ENCODE data around the gene CNTNAP2. TPM values are rescaled to one million over a fixed set of nuclear protein-coding genes. Genes with fewer than 3 reads are reported as not detected.

The CNTNAP2 gene
- total RNA-seq, 4 donors from 2014 or later, result 0.42 to 0.71 TPM; not detected in 2

DNA sequence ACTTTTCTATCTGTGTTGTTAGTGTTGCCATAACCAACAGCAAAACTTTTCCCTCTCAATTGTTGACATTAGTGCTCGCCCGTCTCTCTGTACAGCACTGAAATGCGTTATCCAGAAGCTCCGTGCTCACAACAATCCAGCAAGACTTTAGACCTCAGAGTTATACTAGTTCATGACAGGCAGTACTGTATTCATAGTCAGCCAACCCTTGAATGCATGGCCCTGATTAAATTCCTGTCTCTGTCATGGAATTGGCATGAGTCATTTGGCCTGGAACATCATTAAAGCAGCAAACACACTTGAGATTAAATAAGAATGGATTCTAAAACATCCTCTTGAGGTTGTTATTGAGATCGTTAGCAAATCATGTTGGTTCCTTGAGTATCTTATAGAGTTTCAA, 2068.4 kb downstream of the CNTNAP2 start:
- H3K4me3 ChIP-seq (ENCODE audit: low read depth, poor library complexity, severe bottlenecking), result no peak overlapping the region
- DNase-seq (ENCODE audit: low spot score in 2 of 2), result no peak
- intact Hi-C loops (cut with DNase I; ENCODE audit: low total_unique reads), result no loop called here
- TF ChIP-seq POLR2A (IDR thresholded peaks at IDR 0.05), result no peak
- TF ChIP-seq, protein P1, sequence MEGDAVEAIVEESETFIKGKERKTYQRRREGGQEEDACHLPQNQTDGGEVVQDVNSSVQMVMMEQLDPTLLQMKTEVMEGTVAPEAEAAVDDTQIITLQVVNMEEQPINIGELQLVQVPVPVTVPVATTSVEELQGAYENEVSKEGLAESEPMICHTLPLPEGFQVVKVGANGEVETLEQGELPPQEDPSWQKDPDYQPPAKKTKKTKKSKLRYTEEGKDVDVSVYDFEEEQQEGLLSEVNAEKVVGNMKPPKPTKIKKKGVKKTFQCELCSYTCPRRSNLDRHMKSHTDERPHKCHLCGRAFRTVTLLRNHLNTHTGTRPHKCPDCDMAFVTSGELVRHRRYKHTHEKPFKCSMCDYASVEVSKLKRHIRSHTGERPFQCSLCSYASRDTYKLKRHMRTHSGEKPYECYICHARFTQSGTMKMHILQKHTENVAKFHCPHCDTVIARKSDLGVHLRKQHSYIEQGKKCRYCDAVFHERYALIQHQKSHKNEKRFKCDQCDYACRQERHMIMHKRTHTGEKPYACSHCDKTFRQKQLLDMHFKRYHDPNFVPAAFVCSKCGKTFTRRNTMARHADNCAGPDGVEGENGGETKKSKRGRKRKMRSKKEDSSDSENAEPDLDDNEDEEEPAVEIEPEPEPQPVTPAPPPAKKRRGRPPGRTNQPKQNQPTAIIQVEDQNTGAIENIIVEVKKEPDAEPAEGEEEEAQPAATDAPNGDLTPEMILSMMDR (IDR thresholded peaks at IDR 0.05), result no peak
- 55 to 58% methylated on average over 5 of the region's 5 CpGs for WGBS, 2 donors

DNA sequence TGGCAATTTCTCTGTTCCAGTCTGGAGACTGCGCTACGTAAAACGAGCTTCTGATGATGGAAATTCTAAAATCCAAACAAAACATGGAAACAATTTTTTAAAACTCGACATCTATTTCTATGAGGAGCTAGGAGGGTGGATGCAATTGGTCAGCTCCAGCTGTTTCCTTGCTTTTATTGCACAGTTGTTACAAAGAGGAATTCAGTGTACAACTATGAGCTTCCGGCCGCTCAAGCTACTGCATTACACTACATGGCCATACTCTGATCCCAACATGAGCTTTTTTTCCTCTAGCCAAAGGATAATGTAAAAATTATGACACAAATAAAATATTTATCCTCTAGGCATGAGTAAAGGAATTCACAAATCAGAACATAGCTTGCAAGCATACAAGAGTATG, 2070.9 kb downstream of the CNTNAP2 start:
- no peak for DNase-seq (ENCODE audit: low spot score in 2 of 2)
- WGBS, 2 donors, result 55 to 68% methylated on average over 6 of the region's 6 CpGs
- intact Hi-C loops (cut with DNase I; ENCODE audit: low total_unique reads), result no loop called here
- no peak overlapping the region for H3K4me3 ChIP-seq (ENCODE audit: low read depth, poor library complexity, severe bottlenecking)
- no peak for TF ChIP-seq POLR2A (IDR thresholded peaks at IDR 0.05)
- TF ChIP-seq, protein P1 (IDR thresholded peaks at IDR 0.05), result no peak

DNA sequence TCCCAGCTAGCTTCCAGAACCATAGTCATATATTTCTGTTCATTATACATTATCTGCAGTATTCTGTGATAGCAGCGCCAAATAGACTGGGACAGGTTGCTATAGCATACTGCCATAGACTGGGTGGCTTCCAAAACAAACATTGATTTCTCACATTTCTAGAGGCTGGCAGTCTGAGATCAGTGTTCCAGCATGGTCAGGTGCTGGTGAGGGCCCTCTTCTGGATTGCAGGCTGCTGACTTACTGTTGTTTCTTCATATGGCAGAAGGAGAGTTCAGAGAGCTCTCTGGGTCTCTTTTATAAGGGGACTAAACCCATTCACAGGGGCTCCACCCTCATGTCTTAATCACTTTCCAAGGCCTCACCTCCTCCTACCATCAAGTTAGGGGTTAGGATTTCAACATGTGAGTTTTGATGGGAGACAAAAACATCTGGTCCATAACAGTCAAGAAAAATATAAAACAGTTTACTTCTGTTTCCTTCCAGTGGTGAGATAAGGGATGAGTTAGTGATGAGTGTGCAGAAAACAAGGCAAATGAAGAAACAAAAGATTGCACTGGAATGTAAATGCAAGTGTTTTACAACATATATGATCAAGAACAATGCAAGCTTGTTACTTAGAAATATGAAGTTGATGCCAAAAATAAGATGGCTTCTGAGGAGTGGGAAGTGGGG, 2074.9 kb downstream of the CNTNAP2 start:
- H3K4me3 ChIP-seq (ENCODE audit: low read depth, poor library complexity, severe bottlenecking), result no peak overlapping the region
- intact Hi-C loops (cut with DNase I; ENCODE audit: low total_unique reads), result no loop called here
- TF ChIP-seq, protein P1 (IDR thresholded peaks at IDR 0.05), result no peak
- no peak for TF ChIP-seq POLR2A (IDR thresholded peaks at IDR 0.05)
- DNase-seq (ENCODE audit: low spot score in 2 of 2), result no peak
- 96 to 100% methylated on average over 1 of the region's 1 CpG for WGBS, 2 donors

DNA sequence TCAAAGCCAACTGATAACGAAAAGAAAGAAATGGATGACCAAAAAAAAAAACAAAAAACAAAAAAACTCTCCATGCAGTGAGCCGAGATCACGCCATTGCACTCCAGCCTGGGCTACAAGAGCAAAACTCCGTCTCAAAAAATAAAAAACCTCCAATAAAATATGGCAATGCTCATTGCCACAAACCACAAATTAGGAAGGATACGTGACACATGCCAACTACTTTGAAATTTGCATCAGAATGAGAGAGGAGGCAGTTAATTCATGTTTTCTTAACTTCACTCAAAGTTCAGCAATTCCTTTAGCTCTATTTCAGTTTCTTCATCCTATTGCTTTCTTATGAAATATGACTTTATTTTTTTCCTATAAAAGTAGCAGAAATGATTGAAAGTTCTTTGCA, 2075.9 kb downstream of the CNTNAP2 start:
- no peak for TF ChIP-seq POLR2A (IDR thresholded peaks at IDR 0.05)
- TF ChIP-seq, protein P1 (IDR thresholded peaks at IDR 0.05), result no peak
- no peak overlapping the region for H3K4me3 ChIP-seq (ENCODE audit: low read depth, poor library complexity, severe bottlenecking)
- intact Hi-C loops (cut with DNase I; ENCODE audit: low total_unique reads), result no loop called here
- DNase-seq (ENCODE audit: low spot score in 2 of 2), result no peak
- 61 to 66% methylated on average over 5 of the region's 5 CpGs for WGBS, 2 donors

DNA sequence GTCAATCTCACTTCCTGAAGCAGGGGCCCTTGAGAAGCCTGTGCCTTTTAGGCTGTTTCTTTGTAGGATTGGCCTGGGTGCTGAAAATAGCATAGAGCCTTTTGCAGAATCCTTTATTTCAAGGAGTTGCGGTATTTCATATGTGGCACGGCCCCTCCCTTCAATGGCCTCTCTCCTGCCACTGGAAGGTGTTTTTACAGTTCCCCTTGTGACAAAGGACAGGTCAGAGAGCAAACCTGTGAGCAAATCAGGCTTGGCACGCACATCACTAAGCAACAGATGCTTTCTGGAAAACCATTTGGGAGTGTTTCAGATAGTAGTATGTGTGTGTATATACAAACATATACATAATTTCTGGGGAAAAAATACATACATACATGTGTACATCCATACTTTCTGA, 2085.4 kb downstream of the CNTNAP2 start:
- no peak for DNase-seq (ENCODE audit: low spot score in 2 of 2)
- no peak overlapping the region for H3K4me3 ChIP-seq (ENCODE audit: low read depth, poor library complexity, severe bottlenecking)
- WGBS, 2 donors, result 69 to 76% methylated on average over 3 of the region's 3 CpGs
- intact Hi-C loops (cut with DNase I; ENCODE audit: low total_unique reads), result no loop called here
- TF ChIP-seq, protein P1 (IDR thresholded peaks at IDR 0.05), result no peak
- no peak for TF ChIP-seq POLR2A (IDR thresholded peaks at IDR 0.05)

All from lower leg skin (tissue), 4 donors.